OCI-LY1 (cell line): ENCODE data around the gene CHST3.
"Not testable (repeated sequence)": the region's sequence is repeated elsewhere in the genome, so short reads cannot be mapped to it uniquely, and the experiment has no call there.

Experiments
- H2AFZ ChIP-seq: fragments of 200-600 bp; sonication (generic), shearing (Covaris generic); 2 replicates; pipeline ENCODE4 v1.6.0; 2014; ENCODE audit warnings: antibody characterized with exemption, mild to moderate bottlenecking, low read length
- H3F3A ChIP-seq: fragments of 200-600 bp; sonication (generic), shearing (Covaris generic); 2 replicates; pipeline ENCODE4 v1.6.0; 2014; ENCODE audit warnings: mild to moderate bottlenecking, antibody characterized with exemption, low read length, moderate library complexity; ENCODE audit not compliant: insufficient read depth
- H3K27ac ChIP-seq: fragments of 200-600 bp; sonication (generic); 2 replicates; pipeline ENCODE4 v1.5.1; 2014; ENCODE audit warnings: low read length, mixed run types, mild to moderate bottlenecking, low read depth; ENCODE audit not compliant: poor library complexity, severe bottlenecking
- H3K27me3 ChIP-seq: fragments of 200-600 bp; sonication (generic); 2 replicates; pipeline ENCODE4 v1.6.0; 2014; ENCODE audit warnings: antibody characterized with exemption, mild to moderate bottlenecking, low read length, moderate library complexity; ENCODE audit not compliant: insufficient read depth
- H3K36me3 ChIP-seq: fragments of 200-600 bp; sonication (generic); 2 replicates; pipeline ENCODE4 v1.6.1; 2014; ENCODE audit warnings: mild to moderate bottlenecking, antibody characterized with exemption, low read length, moderate library complexity, mixed read lengths; ENCODE audit not compliant: insufficient read depth
- H3K4me1 ChIP-seq: fragments of 200-600 bp; sonication (generic); 2 replicates; pipeline ENCODE4 v1.5.1; 2014; ENCODE audit warnings: mild to moderate bottlenecking, low read length, moderate library complexity; ENCODE audit not compliant: insufficient read depth, severe bottlenecking
- H3K4me2 ChIP-seq: fragments of 200-600 bp; sonication (generic), shearing (Covaris generic); 2 replicates; pipeline ENCODE4 v1.6.1; 2014; ENCODE audit warnings: low read length
- H3K4me3 ChIP-seq: fragments of 200-600 bp; sonication (generic); 2 replicates; pipeline ENCODE4 v1.5.1; 2014; ENCODE audit warnings: low read length, low read depth, mild to moderate bottlenecking, mixed read lengths; ENCODE audit not compliant: poor library complexity, severe bottlenecking
- H3K79me2 ChIP-seq: fragments of 200-600 bp; shearing (Covaris generic); 2 replicates; pipeline ENCODE4 v1.6.1; 2016; ENCODE audit warnings: mixed run types, low read length, mixed read lengths; ENCODE audit not compliant: insufficient read depth
- H3K9ac ChIP-seq: fragments of 200-600 bp; sonication (generic), shearing (Covaris generic); 2 replicates; pipeline ENCODE4 v1.6.1; 2014; ENCODE audit warnings: mild to moderate bottlenecking, low read length, mixed read lengths
- H3K9me2 ChIP-seq: fragments of 200-600 bp; sonication (generic), shearing (Covaris generic); 2 replicates; pipeline ENCODE4 v1.6.1; 2014; ENCODE audit warnings: low read depth, mild to moderate bottlenecking, low read length, mixed read lengths
- H3K9me3 ChIP-seq: fragments of 200-600 bp; shearing (Covaris generic); 2 replicates; pipeline ENCODE4 v1.6.1; 2014; ENCODE audit warnings: low read length, mixed read lengths
- H4K20me1 ChIP-seq: fragments of 200-600 bp; sonication (generic), shearing (Covaris generic); 2 replicates; pipeline ENCODE4 v1.6.0; 2016; ENCODE audit warnings: mild to moderate bottlenecking, low read length; ENCODE audit not compliant: insufficient read depth
- CTCF ChIP-seq: fragments of 200-600 bp; sonication (generic), shearing (Covaris generic); IDR thresholded peaks from 2 replicates; pipeline ENCODE4 v1.5.1; 2017; ENCODE audit warnings: mild to moderate bottlenecking, antibody characterized with exemption, low read length, moderate library complexity, mixed read lengths
- EZH2 ChIP-seq: fragments of 200-600 bp; sonication (generic), shearing (Covaris generic); IDR thresholded peaks from 2 replicates; pipeline ENCODE4 v1.8.0; 2017; ENCODE audit warnings: borderline replicate concordance, mixed run types, mild to moderate bottlenecking, antibody characterized with exemption, low read length, moderate library complexity, mixed read lengths

Gene CHST3

GRCh38 chr10:71964098-71964742 is at the start of gene CHST3:
Gene CHST3, plus strand, starts transcription at chr10:71964395. Its CDS starts 41,448 bp downstream, at chr10:72005843.
- no peak within 1 kb of the TSS for H2AFZ ChIP-seq
- no peak within 1 kb of the TSS for H3K4me2 ChIP-seq
- no peaks in the 10 kb centered on the region for H3K9me3 ChIP-seq
- no peak for TF ChIP-seq CTCF
- TF ChIP-seq EZH2: no peak
- no peaks in the 10 kb centered on the region for H3K79me2 ChIP-seq
- no peaks in the 10 kb centered on the region for H4K20me1 ChIP-seq
- H3K9ac ChIP-seq: no peak within 1 kb of the TSS
- H3K4me1 ChIP-seq: no peaks in the 10 kb centered on the region
- peaks cover 11% of the 10 kb centered on the region; the same call in 1 of the 2 replicates for H3K27me3 ChIP-seq
- H3K36me3 ChIP-seq: no peaks in the 10 kb centered on the region
- no peak within 1 kb of the TSS for H3K4me3 ChIP-seq
- H3K27ac ChIP-seq: no peak within 1 kb of the TSS
- H3K9me2 ChIP-seq: no peaks in the 10 kb centered on the region
- no peaks in the 10 kb centered on the region for H3F3A ChIP-seq

GRCh38 chr10:71916827-71917226 is 47.4 kb upstream of the CHST3 start:
- TF ChIP-seq EZH2 (no peak), CTCF (no peak)
- no peaks in the 10 kb centered on the region for H3K36me3 ChIP-seq
- peaks cover 7% of the 10 kb centered on the region; the same call in 1 of the 2 replicates for H3K9me3 ChIP-seq
- no peaks in the 10 kb centered on the region for H3K27me3 ChIP-seq
- no peaks in the 10 kb centered on the region for H3F3A ChIP-seq
- H4K20me1 ChIP-seq: no peaks in the 10 kb centered on the region
- H3K4me1 ChIP-seq: no peaks in the 10 kb centered on the region
- H3K9ac ChIP-seq: no peak overlapping the region
- H3K4me2 ChIP-seq: no peak overlapping the region
- H3K4me3 ChIP-seq: no peak overlapping the region
- no peaks in the 10 kb centered on the region for H3K79me2 ChIP-seq
- H3K27ac ChIP-seq: no peak overlapping the region
- no peaks in the 10 kb centered on the region for H3K9me2 ChIP-seq
- no peak overlapping the region for H2AFZ ChIP-seq

- TF ChIP-seq EZH2 (no peak), CTCF (no peak)
- Histone ChIP-seq H3K9ac (no peak overlapping the region), H3K4me2 (no peak overlapping the region), H3K27ac (no peak overlapping the region), H3F3A (no peaks in the 10 kb centered on the region), H4K20me1 (no peaks in the 10 kb centered on the region), H3K9me2 (no peaks in the 10 kb centered on the region), H3K27me3 (no peaks in the 10 kb centered on the region), H3K79me2 (no peaks in the 10 kb centered on the region), H3K4me3 (no peak overlapping the region), H3K9me3 (peaks cover 7% of the 10 kb centered on the region; the same call in 1 of the 2 replicates), H2AFZ (no peak overlapping the region), H3K4me1 (no peaks in the 10 kb centered on the region), H3K36me3 (no peaks in the 10 kb centered on the region)
Observed at GRCh38 chr10:71918992-71919391, 45.2 kb upstream of the CHST3 start.

- H3K27me3 ChIP-seq, H3K9me3 ChIP-seq, H4K20me1 ChIP-seq, H3F3A ChIP-seq, H3K27ac ChIP-seq, H3K9ac ChIP-seq, H3K4me2 ChIP-seq, H3K79me2 ChIP-seq, H3K36me3 ChIP-seq, H3K4me1 ChIP-seq, H3K9me2 ChIP-seq, H2AFZ ChIP-seq, H3K4me3 ChIP-seq: not testable (repeated sequence)
Observed at GRCh38 chr10:71919956-71920539, 44.1 kb upstream of the CHST3 start.
